Astrocyte of the spinal cord (primary cell): ENCODE data around the gene GPR137.
A peak's percentile ranks its signal among the peaks of the same experiment; 100 is the strongest.

Experiments
- DNase-seq: peaks from one replicate; pipeline ENCODE4 v3.0.0; 2011; ENCODE audit warnings: low read depth, low spot score
- H3K4me3 ChIP-seq: 2 replicates; pipeline ENCODE4 v1.5.1; 2011; ENCODE audit warnings: low read depth, mild to moderate bottlenecking, low read length, moderate library complexity
- in situ Hi-C: cut with HindIII; loops from 2 replicates; pipeline ENCODE4 v1.10.0; 2017; ENCODE audit warnings: low sequenced_read_pairs
- TF ChIP-seq, protein P1 (sequence below): IDR thresholded peaks from 2 replicates; pipeline ENCODE4 v1.5.1; 2012; ENCODE audit warnings: low read depth, mild to moderate bottlenecking, low read length, inconsistent platforms

GPR137 gene

DNA sequence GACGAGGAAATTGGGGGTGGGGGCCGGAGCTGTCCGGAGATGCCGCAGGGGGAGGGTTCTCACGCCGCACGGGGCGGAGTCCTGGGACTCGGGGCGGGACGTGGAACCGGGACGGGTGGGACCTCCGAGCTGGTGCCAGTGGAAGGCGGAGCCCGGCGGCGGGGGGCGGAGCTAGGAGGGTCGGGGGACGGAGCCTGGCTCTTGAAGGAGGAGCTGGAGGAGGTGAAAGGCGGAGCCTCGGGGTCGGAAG lies 44.5 kb upstream of the GPR137 start:
- peak; percentile 100 for DNase-seq
- peak overlapping the region; percentile 83 for H3K4me3 ChIP-seq
- in situ Hi-C loops: no loop called here
- TF ChIP-seq, protein P1, sequence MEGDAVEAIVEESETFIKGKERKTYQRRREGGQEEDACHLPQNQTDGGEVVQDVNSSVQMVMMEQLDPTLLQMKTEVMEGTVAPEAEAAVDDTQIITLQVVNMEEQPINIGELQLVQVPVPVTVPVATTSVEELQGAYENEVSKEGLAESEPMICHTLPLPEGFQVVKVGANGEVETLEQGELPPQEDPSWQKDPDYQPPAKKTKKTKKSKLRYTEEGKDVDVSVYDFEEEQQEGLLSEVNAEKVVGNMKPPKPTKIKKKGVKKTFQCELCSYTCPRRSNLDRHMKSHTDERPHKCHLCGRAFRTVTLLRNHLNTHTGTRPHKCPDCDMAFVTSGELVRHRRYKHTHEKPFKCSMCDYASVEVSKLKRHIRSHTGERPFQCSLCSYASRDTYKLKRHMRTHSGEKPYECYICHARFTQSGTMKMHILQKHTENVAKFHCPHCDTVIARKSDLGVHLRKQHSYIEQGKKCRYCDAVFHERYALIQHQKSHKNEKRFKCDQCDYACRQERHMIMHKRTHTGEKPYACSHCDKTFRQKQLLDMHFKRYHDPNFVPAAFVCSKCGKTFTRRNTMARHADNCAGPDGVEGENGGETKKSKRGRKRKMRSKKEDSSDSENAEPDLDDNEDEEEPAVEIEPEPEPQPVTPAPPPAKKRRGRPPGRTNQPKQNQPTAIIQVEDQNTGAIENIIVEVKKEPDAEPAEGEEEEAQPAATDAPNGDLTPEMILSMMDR: no peak

DNA sequence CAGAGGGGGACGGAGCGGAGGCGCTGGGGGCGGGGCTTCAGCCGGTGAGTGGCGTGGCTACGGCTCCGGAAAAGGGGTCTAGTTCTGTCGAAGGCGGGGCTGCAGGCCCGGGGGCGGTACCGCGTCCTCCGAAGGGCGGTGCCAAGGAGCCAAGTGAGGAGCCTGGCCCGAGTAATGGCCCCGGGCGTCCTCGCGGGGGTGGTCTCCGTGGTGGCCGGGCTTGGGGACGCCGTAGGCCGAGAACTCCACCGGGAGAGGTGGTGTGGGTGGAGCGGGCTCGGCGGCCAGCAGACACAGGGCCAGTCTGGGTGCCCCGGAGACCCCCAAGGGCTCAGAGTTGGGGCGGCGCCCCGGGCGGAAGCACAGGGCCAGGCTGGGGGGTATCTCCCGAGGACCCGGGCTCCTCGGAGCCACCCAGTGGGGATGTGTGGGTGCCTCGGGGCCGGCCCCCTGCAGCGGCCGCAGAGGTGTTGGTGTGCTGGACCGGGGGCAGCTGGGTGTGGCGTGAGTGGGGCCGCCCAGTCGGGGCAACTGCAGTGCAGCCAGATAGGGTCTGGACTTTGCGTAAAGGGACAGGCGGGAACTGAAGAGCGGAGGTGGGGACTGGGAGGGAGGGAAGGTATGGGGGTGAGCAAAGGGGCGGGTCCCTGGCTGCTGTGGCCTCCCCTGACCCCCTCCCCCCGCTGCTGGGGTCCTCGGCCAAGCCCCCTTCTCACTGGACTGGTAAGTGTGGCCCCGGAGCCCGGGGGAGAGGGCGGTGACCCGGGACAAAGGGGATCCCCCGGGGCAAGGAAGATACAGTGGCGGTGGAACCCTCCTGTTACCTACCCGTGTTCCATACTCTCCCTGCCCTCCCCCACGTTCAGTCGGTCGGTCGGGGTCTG lies 43.9 kb upstream of the GPR137 start:
- peak overlapping the region; percentile 83 for H3K4me3 ChIP-seq
- TF ChIP-seq, protein P1: no peak
- in situ Hi-C loops: no loop called here
- no peak for DNase-seq

DNA sequence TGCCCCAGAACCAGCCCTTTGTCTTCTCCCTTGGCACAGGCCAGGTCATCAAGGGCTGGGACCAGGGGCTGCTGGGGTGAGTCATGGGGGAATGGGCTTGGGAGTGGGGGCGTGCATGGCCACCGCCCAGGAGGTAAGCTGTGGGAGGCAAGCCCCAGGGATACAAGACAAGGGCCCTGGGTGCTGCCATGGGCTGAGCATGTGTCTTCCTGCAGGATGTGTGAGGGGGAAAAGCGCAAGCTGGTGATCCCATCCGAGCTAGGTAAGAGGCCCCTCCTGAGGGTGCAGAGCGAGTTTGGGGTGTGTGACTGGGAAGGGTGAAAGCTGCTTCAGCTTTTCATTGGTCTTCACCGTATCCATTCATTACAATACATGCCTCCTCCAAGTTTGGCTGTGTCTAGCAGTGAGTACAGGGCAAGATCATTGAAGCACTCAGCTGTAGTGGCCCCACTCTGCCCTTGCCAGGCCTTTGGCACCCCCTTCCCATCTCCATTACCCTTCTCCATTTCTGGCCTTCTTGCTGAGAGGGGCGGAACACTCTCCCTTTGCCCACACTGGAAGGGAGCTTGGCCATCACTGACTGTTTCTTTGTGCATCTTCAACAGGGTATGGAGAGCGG lies 42.3 kb upstream of the GPR137 start:
- no peak overlapping the region for H3K4me3 ChIP-seq
- in situ Hi-C loops: no loop called here
- TF ChIP-seq, protein P1: no peak
- no peak for DNase-seq

DNA sequence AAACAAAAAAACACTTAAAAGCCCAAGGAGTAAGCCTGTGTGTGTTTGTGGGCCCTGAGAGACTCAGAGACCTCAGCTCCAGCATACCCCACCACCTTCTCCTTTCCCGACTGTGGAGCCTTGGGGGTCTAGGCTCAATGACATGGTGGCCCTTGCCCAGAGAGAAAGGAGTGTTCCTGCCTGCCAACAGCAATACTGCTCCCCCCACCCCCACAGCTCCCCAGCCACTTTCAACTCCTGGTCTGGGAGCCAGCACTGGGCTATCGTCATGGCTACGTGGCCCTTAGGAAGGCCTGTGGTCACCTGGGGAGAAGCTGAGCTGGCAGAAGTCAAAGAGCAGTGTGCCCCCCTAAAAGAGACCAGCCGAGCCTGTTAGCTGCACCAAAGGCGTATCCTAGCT lies 41.5 kb upstream of the GPR137 start:
- TF ChIP-seq, protein P1: no peak

DNA sequence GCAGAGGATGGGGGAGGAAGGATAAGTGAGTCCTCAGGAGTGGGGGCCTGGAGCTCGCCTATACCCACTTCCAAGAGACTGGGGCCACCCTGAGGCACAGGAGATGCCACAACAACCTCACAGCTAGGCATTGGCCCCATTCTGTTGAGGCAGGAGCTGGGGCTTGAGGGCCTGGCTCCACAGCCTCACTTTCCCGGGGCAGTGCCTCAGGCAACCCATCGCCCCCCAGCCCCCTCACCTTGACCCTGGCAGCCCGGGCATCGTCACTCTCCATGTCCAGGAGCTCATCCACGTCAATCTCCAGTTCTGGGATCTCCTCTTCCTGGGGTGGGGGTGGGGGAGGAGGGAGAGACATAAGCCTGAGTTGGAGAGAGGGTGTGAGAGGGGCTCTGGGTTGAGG lies 40.7 kb upstream of the GPR137 start:
- TF ChIP-seq, protein P1: no peak
- peak overlapping the region; percentile 67 for H3K4me3 ChIP-seq
- in situ Hi-C loops: no loop called here
- no peak for DNase-seq

More for the DNA sequence above, 41.5 kb upstream of the GPR137 start:
- no peak for DNase-seq
- in situ Hi-C loops: no loop called here
- H3K4me3 ChIP-seq: no peak overlapping the region

DNA sequence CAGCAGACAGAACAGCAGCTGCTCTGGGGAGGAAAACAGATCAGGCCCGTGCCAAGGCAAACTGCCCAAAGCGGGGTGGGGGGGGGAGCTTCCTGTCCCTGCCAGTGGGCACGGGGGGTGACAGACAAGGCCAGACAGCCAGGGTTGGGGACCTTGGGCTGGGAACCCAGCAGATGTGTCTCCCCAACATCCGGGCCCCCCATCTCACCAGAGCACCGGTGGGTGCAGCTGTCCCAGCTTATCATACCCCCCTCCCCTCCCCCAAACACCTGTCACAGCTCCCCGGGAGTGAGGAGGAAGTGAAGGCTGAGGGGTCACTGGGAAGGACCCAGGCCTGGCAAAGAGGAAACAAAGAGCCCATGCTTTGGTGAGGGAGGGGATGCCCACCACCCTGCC lies 40.2 kb upstream of the GPR137 start:
- peak; percentile 33 for DNase-seq
- TF ChIP-seq, protein P1: no peak
- in situ Hi-C loops: no loop called here
- peak overlapping the region; percentile 67 for H3K4me3 ChIP-seq
